KG1 (cell line): ENCODE measurements around the gene RTL1.

Experiments
- DNase-seq: peaks from one replicate; lab custom pipeline; 2025; lab: John Stamatoyannopoulos, UW

The RTL1 gene

DNA sequence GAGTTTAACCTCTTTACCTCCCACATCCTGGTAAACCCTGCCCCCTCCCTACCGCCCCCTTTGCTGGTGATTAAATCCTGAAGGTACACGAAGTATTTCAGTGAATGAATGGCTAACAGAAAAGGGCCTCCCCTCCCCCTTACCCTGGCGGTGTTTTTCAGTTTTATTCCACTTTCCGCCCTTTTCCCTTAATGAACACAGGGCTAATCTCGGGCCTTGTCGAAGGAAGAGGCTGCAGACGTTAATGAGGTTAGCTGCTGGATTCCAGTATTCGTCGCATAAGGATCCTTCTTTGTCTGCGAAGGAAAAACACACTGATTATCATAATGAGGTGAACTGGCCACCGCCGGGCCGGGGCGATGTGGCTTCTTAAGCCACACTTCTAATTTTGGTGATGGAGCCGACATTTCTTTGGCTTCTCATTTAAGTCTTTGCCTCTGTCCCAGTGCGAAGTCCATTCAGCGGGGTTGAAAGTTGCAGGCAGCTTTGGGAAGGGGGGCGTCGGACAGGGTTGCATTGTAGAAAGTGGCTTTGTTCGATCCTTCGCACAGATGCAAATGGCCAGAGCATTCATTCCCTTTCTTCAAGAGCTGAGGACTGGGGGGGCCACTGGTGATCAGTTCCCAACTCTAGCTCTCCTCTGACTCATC is 71.1 kb downstream of the RTL1 start:
- no peak for DNase-seq

DNA sequence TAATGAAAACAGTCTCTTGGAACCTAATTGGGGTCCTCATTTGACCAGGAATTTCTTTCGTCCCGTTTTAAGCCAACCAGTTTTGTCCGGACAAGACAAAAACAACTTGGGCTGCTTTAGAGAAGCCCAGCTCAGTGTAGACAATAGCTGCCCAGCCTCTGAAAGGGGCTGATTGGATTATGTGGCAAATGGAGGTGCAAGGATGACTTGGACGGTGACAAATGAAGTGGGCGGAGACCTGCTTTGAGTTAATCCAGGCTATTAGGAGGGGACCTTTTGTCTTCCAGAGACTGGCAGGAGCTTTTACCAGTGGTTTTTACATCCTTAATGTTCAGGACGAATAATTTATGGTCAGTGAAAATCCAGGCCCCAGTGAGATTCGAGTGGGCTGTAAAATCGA is 72.8 kb downstream of the RTL1 start:
- no peak for DNase-seq
